Hepatocyte (in vitro differentiated cells): Measurements from ENCODE around the gene DTD1. TPM values are rescaled to one million over a fixed set of nuclear protein-coding genes. Genes with fewer than 3 reads are reported as not detected.

Experiments used
- DNase-seq: peaks from one replicate; pipeline ENCODE4 v3.0.0-alpha.2; 2016; ENCODE audit warnings: low spot score
- H2AFZ ChIP-seq: fragments of 200-600 bp; sonication (generic); 2 replicates; pipeline ENCODE4 v1.6.0; 2016; ENCODE audit warnings: antibody characterized with exemption, mild to moderate bottlenecking
- H3K27ac ChIP-seq: fragments of 200-600 bp; sonication (generic); 2 replicates; pipeline ENCODE4 v1.5.1; 2016; ENCODE audit warnings: mild to moderate bottlenecking
- H3K27me3 ChIP-seq: fragments of 200-600 bp; sonication (generic); 2 replicates; pipeline ENCODE4 v1.6.1; 2016
- H3K36me3 ChIP-seq: fragments of 200-600 bp; sonication (generic); replicated peaks from 2 replicates; pipeline ENCODE4 v1.5.1; 2016; ENCODE audit warnings: low read depth; ENCODE audit not compliant: insufficient read depth
- H3K4me1 ChIP-seq: fragments of 200-600 bp; sonication (generic); 2 replicates; pipeline ENCODE4 v1.5.1; 2016; ENCODE audit warnings: mild to moderate bottlenecking, moderate library complexity; ENCODE audit not compliant: insufficient read depth
- H3K4me2 ChIP-seq: fragments of 200-600 bp; sonication (generic); 2 replicates; pipeline ENCODE4 v1.6.0; 2016
- H3K4me3 ChIP-seq: fragments of 200-600 bp; sonication (generic); 2 replicates; pipeline ENCODE4 v1.5.1; 2016; ENCODE audit warnings: mild to moderate bottlenecking
- H3K79me2 ChIP-seq: fragments of 200-600 bp; sonication (generic); 2 replicates; pipeline ENCODE4 v1.6.0; 2017; ENCODE audit warnings: mild to moderate bottlenecking
- H3K9me2 ChIP-seq: fragments of 200-600 bp; sonication (generic); replicated peaks from 2 replicates; pipeline ENCODE4 v1.6.0; 2017; ENCODE audit warnings: mild to moderate bottlenecking; ENCODE audit not compliant: insufficient read depth
- H3K9me3 ChIP-seq: fragments of 200-600 bp; sonication (generic); 2 replicates; pipeline ENCODE4 v1.5.1; 2016; ENCODE audit warnings: low read depth, mild to moderate bottlenecking
- H4K20me1 ChIP-seq: fragments of 200-600 bp; sonication (generic); 2 replicates; pipeline ENCODE4 v1.6.0; 2016; ENCODE audit warnings: mild to moderate bottlenecking; ENCODE audit not compliant: insufficient read depth, poor library complexity, severe bottlenecking
- CTCF ChIP-seq: fragments of 200-600 bp; sonication (generic); IDR thresholded peaks from 2 replicates; pipeline ENCODE4 v1.5.1; 2016; ENCODE audit warnings: antibody characterized with exemption, mild to moderate bottlenecking; ENCODE audit not compliant: poor library complexity
- EZH2 ChIP-seq: fragments of 200-600 bp; sonication (generic); IDR thresholded peaks from 2 replicates; pipeline ENCODE4 v1.6.1; 2016; ENCODE audit warnings: antibody characterized with exemption, mild to moderate bottlenecking, borderline replicate concordance
- EZH2phosphoT487 ChIP-seq: fragments of 200-600 bp; sonication (generic); IDR thresholded peaks from one replicate; pipeline ENCODE4 v1.6.1; 2018; ENCODE audit warnings: antibody characterized with exemption, mild to moderate bottlenecking, low read depth, moderate library complexity; ENCODE audit not compliant: unreplicated experiment, severe bottlenecking
- WGBS: methylation state at CpG from one replicate; pipeline ENCODE4 v1.1.6; 2016; ENCODE audit warnings: low lambda C conversion rate; ENCODE audit errors: missing lambda C conversion rate; 5-methylcytosine and 5-hydroxymethylcytosine counted together
- polyA plus RNA-seq: library from polyadenylated mRNA; unstranded; fragments of >200 nt; fragmentation: Nextera tagmentation; extraction: Ambion mirVana; gene quantifications from 2 replicates; pipeline ENCODE4 v1.2.1, GENCODE V29; 2016
- total RNA-seq: library from RNA; depleted of rRNA; stranded (reverse); fragments of >200 nt; gene quantifications from 2 replicates; pipeline ENCODE4 v1.2.3, GENCODE V29; 2014

The DTD1 gene
- total and polyA plus RNA-seq, 2 experiments from 2014 or later, result 30.1 to 40.1 TPM

- Histone ChIP-seq H3K4me3 (no peak overlapping the region), H4K20me1 (no peaks in the 10 kb centered on the region), H3K9me3 (no peaks in the 10 kb centered on the region), H3K27ac (no peak overlapping the region), H2AFZ (no peak overlapping the region), H3K4me1 (no peaks in the 10 kb centered on the region), H3K9me2 (no peaks in the 10 kb centered on the region), H3K4me2 (no peak overlapping the region), H3K79me2 (no peaks in the 10 kb centered on the region), H3K27me3 (no peaks in the 10 kb centered on the region), H3K36me3 (no peaks in the 10 kb centered on the region)
- no peak for DNase-seq
- TF ChIP-seq EZH2phosphoT487 (no peak), EZH2 (no peak), CTCF (no peak)
Observed at GRCh38 chr20:18609741-18610140, 21.9 kb downstream of the DTD1 start.

DNA sequence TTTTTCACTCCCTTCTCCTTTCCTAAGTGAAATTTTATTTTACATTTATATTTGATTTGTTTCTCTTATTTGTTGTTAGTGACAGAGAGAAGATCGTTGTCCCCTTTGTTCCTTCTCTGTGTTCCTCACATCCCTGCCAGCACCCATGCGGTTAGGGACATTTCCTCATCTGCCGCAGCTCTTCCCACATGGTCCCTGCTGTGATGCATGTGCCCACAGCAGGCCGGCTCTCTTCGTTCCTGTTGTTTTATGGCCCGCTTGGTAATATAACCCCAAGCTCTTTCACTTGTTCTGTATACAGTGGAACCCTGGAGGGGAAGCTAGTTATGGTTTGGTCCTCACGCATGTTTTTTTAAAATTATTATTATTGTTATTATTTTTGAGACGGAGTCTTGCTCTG, 23.6 kb downstream of the DTD1 start:
- Histone ChIP-seq H3K9me2 (no peaks in the 10 kb centered on the region), H3K4me2 (no peak overlapping the region), H3K9me3 (no peaks in the 10 kb centered on the region), H2AFZ (no peak overlapping the region), H3K36me3 (no peaks in the 10 kb centered on the region), H4K20me1 (no peaks in the 10 kb centered on the region), H3K27ac (no peak overlapping the region), H3K27me3 (no peaks in the 10 kb centered on the region), H3K4me1 (no peaks in the 10 kb centered on the region), H3K79me2 (no peaks in the 10 kb centered on the region), H3K4me3 (no peak overlapping the region)
- TF ChIP-seq EZH2phosphoT487 (no peak), EZH2 (no peak), CTCF (no peak)
- 89% methylated on average over 8 of the region's 8 CpGs for WGBS
- DNase-seq, result no peak

GRCh38 chr20:18613553-18613952, 25.7 kb downstream of the DTD1 start:
- no peaks in the 10 kb centered on the region for H4K20me1 ChIP-seq
- WGBS, result 89% methylated on average over 2 of the region's 2 CpGs
- H3K36me3 ChIP-seq, result no peaks in the 10 kb centered on the region
- H3K4me1 ChIP-seq, result no peaks in the 10 kb centered on the region
- no peak overlapping the region for H2AFZ ChIP-seq
- H3K4me2 ChIP-seq, result no peak overlapping the region
- TF ChIP-seq CTCF, result no peak
- TF ChIP-seq EZH2phosphoT487, result no peak
- TF ChIP-seq EZH2, result no peak
- H3K9me2 ChIP-seq, result no peaks in the 10 kb centered on the region
- H3K79me2 ChIP-seq, result no peaks in the 10 kb centered on the region
- no peaks in the 10 kb centered on the region for H3K27me3 ChIP-seq
- no peak for DNase-seq
- no peak overlapping the region for H3K27ac ChIP-seq
- no peaks in the 10 kb centered on the region for H3K9me3 ChIP-seq
- no peak overlapping the region for H3K4me3 ChIP-seq

DNA sequence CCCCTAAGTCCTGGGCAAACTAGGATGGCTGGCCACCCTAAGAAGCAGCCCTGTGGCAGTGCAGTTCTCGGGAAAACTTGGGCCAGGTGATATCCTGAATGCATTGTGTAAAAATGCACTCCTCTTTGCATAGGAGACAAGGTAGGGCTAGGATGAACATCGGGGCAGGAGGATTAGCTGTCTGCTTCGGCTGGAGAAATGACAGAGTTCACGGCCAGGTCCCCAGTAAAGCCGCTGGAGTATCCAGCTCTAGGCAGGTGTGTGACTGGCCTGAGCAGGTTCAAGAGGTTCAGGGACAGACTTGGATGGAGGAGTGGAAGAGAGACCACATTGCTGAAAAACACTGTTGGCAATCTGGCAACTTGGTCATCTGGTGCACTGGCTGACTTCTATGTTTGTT, 26.4 kb downstream of the DTD1 start:
- H4K20me1 ChIP-seq, result no peaks in the 10 kb centered on the region
- H3K9me2 ChIP-seq, result no peaks in the 10 kb centered on the region

More for the DNA sequence above, 26.4 kb downstream of the DTD1 start:
- H3K9me3 ChIP-seq, result no peaks in the 10 kb centered on the region
- H2AFZ ChIP-seq, result no peak overlapping the region
- no peaks in the 10 kb centered on the region for H3K27me3 ChIP-seq
- WGBS, result 98% methylated on average over 5 of the region's 5 CpGs
- TF ChIP-seq EZH2phosphoT487, result no peak
- no peak for TF ChIP-seq EZH2
- no peak for TF ChIP-seq CTCF
- no peak overlapping the region for H3K4me2 ChIP-seq
- no peaks in the 10 kb centered on the region for H3K36me3 ChIP-seq
- no peak for DNase-seq
- H3K79me2 ChIP-seq, result no peaks in the 10 kb centered on the region
- H3K4me3 ChIP-seq, result no peak overlapping the region
- H3K4me1 ChIP-seq, result no peaks in the 10 kb centered on the region
- H3K27ac ChIP-seq, result no peak overlapping the region
